ENCODE measurements around the gene PEX6.

The PEX6 gene

GRCh38 chr6:42932412-42932811 lies 46.6 kb downstream of the PEX6 start:
- no peak for DNase-seq

GRCh38 chr6:42929821-42930360 lies 49.1 kb downstream of the PEX6 start:
- peak; percentile 50 for DNase-seq

- DNase-seq: peak; percentile 86
These were observed 49.8 kb downstream of the PEX6 start, which contains the start of gene CNPY3 for GRCh38 chr6:42928986-42929820. TSS of gene CNPY3 (plus strand) at chr6:42929480. CDS start at chr6:42929571, 91 bp downstream.

- DNase-seq: no peak
These were observed 53.6 kb downstream of the PEX6 start for GRCh38 chr6:42925248-42925857.

GRCh38 chr6:42923666-42924065 lies 55.3 kb downstream of the PEX6 start:
- no peak for DNase-seq

- DNase-seq: no peak
These were observed 57.2 kb downstream of the PEX6 start for GRCh38 chr6:42921801-42922200.

- no peak for DNase-seq
These were observed 62.7 kb downstream of the PEX6 start for GRCh38 chr6:42916288-42916687.

- no peak for DNase-seq
These were observed 63.2 kb downstream of the PEX6 start, which contains the start of gene PTCRA for GRCh38 chr6:42915732-42916131. TSS of gene PTCRA (plus strand) at chr6:42916053. CDS start at chr6:42916070, 17 bp downstream.

GRCh38 chr6:42914546-42914945 lies 64.4 kb downstream of the PEX6 start:
- DNase-seq: no peak

Measured in stimulated activated CD4-positive, alpha-beta T cell treated with anti-CD3 and anti-CD28 coated beads, Interleukin-12 subunit alpha, Interleukin-12 subunit beta, amount 100 ng/mL, for 4 hours (primary cell).